Immature natural killer cell (primary cell): ENCODE measurements around the gene NEK8. TPM values are rescaled to one million over a fixed set of nuclear protein-coding genes. Genes with fewer than 3 reads are reported as not detected.

Experiments used
- DNase-seq, 3 donors: peaks; one replicate each; pipeline ENCODE4 v3.0.0; 2022; ENCODE audit warnings: mixed read lengths in 1 of 3
- H3K27ac Mint-ChIP-seq, 6 donors: one replicate each; pipeline ENCODE4 v1.8.0; 2020; ENCODE audit warnings: mixed read lengths in 6 of 6, mild to moderate bottlenecking in 5 of 6, inconsistent platforms in 4 of 6, moderate library complexity in 3 of 6
- H3K27me3 Mint-ChIP-seq, 3 donors: one replicate each; pipeline ENCODE4 v1.8.0; 2020 to 2021; ENCODE audit warnings: low read depth in 3 of 3, mild to moderate bottlenecking in 3 of 3, mixed read lengths in 3 of 3, moderate library complexity in 3 of 3, inconsistent platforms in 1 of 3
- H3K36me3 Mint-ChIP-seq, 3 donors: one replicate each; pipeline ENCODE4 v1.8.0; 2020; ENCODE audit warnings: mixed read lengths in 3 of 3, inconsistent platforms in 2 of 3, mild to moderate bottlenecking in 2 of 3
- H3K4me1 Mint-ChIP-seq, 2 donors: one replicate each; pipeline ENCODE4 v1.8.0; 2020; ENCODE audit warnings: inconsistent platforms in 2 of 2, mild to moderate bottlenecking in 2 of 2, mixed read lengths in 2 of 2, moderate library complexity in 1 of 2
- H3K4me3 Mint-ChIP-seq, 5 donors: one replicate each; pipeline ENCODE4 v1.8.0; 2020; ENCODE audit warnings: mild to moderate bottlenecking in 5 of 5, mixed read lengths in 5 of 5, inconsistent platforms in 3 of 5, moderate library complexity in 3 of 5
- H3K9me3 Mint-ChIP-seq, 6 donors: one replicate each; pipeline ENCODE4 v1.8.0; 2020; ENCODE audit warnings: mild to moderate bottlenecking in 6 of 6, mixed read lengths in 6 of 6, inconsistent platforms in 4 of 6, moderate library complexity in 3 of 6
- polyA plus RNA-seq, 3 donors: library from polyadenylated mRNA; unstranded; fragments of 300-500 nt; fragmentation: Illumina TruSeq; gene quantifications; one replicate each; pipeline ENCODE4 v1.2.3, GENCODE V29; 2021

NEK8 gene
- polyA plus RNA-seq, 3 donors from 2014 or later = 1.7 to 4.2 (median 3.6) TPM

DNA sequence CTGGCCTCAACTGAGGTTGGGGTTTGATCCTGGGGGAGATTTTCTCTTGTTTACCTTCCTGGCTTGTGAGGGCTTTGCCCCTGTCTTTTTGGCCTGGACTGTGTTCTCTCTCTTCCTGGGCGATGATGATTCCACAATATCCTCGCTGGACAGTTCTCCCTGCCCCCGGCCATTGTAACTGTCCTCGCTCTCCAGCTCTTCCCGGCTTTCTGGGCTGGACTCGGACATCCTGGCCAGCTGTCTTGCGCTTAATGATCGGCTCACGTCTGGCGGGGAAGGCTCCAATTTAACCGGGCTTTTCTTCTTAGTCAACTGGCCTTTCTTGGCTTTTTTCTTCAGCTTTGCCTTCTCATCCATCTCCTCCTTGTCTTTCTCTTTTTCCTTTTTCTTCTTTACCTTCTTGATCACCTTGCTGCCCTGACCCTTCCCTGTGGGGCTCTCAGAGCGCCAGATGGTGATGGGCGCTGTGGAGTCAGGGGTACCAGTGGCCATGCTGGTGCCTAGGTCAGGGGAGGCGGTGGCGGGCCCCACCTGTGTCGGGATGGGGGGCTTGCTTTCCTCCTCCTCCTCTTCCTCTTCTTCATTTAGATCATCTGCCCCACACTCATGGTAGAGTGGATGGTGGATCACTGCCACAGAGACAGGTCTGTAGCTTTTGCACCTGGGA is 24.9 kb upstream of the NEK8 start:
- H3K27me3 Mint-ChIP-seq = no peaks in the 10 kb centered on the region
- H3K4me3 Mint-ChIP-seq = no peak overlapping the region
- H3K9me3 Mint-ChIP-seq = no peaks in the 10 kb centered on the region
- peak overlapping the region in 2 of 6 donors; percentile 30 to 43 for H3K27ac Mint-ChIP-seq
- H3K4me1 Mint-ChIP-seq = no peaks in the 10 kb centered on the region
- DNase-seq = no peak
- peaks cover 7 to 32% (median 15%) of the 10 kb centered on the region in 3 donors for H3K36me3 Mint-ChIP-seq

GRCh38 chr17:28704219-28704858 is 24.2 kb upstream of the NEK8 start:
- Mint-ChIP-seq H3K27me3 (no peaks in the 10 kb centered on the region), H3K4me3 (no peak overlapping the region), H3K27ac (peak overlapping the region in 1 of 6 donors; percentile 30), H3K36me3 (peaks cover 7 to 31% (median 12%) of the 10 kb centered on the region in 3 donors), H3K9me3 (no peaks in the 10 kb centered on the region), H3K4me1 (no peaks in the 10 kb centered on the region)
- no peak for DNase-seq

DNA sequence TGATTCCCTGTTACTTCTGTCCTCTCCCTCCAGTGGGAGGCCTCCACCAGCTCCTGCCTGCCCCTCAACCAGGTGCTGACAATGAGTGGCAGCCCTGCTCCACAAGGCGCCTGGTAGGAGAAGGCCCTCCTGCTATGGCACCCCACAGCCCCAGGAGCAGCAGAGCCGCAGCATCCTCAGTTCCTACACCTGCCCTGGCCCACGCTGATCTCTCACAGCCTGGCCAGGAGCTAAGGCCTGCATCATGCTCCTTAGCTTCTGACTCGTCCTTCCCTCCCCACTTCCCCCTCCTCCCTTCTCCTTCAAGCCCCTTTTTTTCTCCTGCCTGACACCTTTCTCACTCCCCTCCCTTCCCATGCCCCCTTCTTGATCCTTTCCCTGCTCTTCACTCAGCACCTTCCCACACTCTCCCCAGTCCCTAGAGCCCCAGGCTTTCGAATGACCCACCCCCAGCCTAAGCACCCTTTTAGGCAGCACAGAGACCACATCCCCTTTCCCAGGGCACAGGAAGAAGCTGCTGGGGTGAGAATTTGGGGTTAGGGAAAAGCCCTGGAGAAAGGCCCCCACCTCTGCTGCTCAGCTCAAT is 23.4 kb upstream of the NEK8 start:
- DNase-seq = no peak
- Mint-ChIP-seq H3K27me3 (no peaks in the 10 kb centered on the region), H3K4me1 (no peaks in the 10 kb centered on the region), H3K36me3 (peaks cover 7 to 23% (median 12%) of the 10 kb centered on the region in 3 donors), H3K27ac (peak overlapping the region in 1 of 6 donors; percentile 56), H3K9me3 (no peaks in the 10 kb centered on the region), H3K4me3 (no peak overlapping the region)

DNA sequence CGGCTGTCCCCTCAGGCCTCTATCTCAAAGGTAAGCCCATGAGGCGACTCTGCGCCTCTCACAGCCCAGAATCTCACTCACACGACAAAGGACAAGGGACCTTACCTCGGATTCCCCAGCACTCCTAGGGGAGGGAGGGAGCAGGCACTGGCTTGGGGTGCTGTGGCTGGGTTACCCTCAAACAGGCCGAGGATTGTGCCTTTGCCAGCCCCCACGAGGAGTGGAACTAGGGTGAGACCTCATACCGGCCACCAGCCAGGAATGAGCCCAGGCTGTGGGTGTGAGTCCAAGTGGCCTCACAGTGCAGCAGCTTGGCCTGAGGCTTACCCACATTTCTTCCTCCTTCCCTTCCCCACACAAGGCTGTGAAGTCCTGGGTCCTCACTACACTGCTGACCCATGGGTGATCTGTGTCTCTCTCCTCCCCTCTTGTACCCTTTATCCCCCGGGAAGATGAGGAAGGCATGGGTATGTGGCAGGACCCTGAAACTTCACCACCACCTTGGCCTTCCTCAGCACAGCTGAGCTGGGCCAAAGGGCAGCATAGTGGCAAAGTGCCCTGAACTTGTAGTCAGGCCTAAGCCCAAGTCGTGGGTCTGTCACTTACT is 22.8 kb upstream of the NEK8 start:
- H3K4me1 Mint-ChIP-seq = peaks cover 4 to 6% of the 10 kb centered on the region in 2 donors
- no peak overlapping the region for H3K27ac Mint-ChIP-seq
- H3K4me3 Mint-ChIP-seq = no peak overlapping the region
- H3K36me3 Mint-ChIP-seq = peaks cover 7 to 19% (median 9%) of the 10 kb centered on the region in 3 donors
- DNase-seq = no peak
- no peaks in the 10 kb centered on the region for H3K27me3 Mint-ChIP-seq
- no peaks in the 10 kb centered on the region for H3K9me3 Mint-ChIP-seq

DNA sequence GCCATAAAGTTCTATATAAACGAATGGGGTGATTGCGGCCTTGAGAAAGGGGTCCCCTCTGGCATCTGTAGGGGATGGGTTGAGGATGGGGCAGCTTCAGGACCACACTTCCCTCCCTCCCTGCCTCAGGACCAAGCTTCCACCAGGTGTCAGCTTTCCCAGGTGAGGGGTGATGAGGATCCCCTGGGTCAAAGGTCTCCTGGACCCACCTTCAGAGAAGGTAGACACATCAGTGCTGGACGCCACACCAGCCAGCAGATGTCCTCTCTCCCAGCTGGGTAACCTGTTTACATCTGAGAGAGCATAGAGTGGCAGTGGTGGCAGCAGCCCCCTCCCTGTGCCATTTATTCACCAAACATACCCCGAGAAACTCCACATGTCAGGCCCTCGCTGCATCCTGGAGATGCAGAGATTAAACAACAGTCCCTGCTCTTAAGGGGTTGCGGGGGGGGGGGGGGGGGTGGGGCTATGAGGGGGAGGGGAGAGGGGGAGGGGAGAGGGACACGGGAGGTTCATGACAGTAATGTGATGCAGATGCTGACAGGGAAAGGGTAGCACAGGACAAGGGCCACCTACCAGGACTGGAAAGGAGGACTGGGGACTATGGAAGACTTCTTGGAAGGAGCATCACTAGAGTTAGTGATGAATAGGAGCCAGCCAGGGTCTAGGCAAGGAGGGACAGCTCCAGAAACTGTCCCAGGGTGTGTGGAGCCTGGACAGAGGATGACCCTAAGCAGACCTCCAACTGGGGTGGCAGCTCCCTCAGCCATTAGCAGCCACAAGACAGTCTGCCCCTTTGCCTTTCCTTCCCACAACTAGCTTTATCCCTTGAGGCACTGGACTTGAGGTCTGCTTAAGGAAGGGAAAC is 21.9 kb upstream of the NEK8 start:
- Mint-ChIP-seq H3K4me3 (no peak overlapping the region), H3K4me1 (peaks cover 6 to 10% of the 10 kb centered on the region in 2 donors), H3K27me3 (peaks cover 0 to 4% (median 3%) of the 10 kb centered on the region in 3 donors), H3K9me3 (no peaks in the 10 kb centered on the region), H3K27ac (peak overlapping the region in 4 of 6 donors; percentile 2 to 65 (median 48)), H3K36me3 (peaks cover 6 to 14% (median 7%) of the 10 kb centered on the region in 3 donors)
- no peak for DNase-seq

DNA sequence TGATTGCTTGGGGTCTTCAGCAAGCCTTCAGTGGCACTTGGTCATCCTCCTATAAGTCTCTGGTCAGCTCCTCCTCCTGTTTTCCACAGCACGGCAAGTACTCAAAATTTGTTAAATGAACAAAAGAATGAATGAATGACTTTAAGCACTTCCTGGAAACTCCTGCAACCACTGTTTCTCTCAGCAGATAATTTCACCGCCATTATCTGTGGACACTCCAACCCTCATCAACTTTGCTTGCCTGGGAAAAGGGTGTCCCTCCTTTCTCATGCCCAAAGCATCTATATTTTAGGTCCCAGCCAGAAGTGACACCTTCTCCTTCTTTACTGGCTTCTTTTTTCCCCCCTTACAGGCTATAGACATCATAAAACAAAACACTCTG is 21.3 kb upstream of the NEK8 start:
- peaks cover 11 to 16% of the 10 kb centered on the region in 2 donors for H3K4me1 Mint-ChIP-seq
- peaks cover 0 to 8% (median 4%) of the 10 kb centered on the region in 3 donors for H3K27me3 Mint-ChIP-seq
- H3K36me3 Mint-ChIP-seq = peaks cover 3 to 10% (median 5%) of the 10 kb centered on the region in 3 donors
- peak overlapping the region in 3 of 6 donors; percentile 2 to 50 (median 43) for H3K27ac Mint-ChIP-seq
- H3K4me3 Mint-ChIP-seq = no peak overlapping the region
- DNase-seq = no peak
- H3K9me3 Mint-ChIP-seq = no peaks in the 10 kb centered on the region

GRCh38 chr17:28710861-28711722 is 17.5 kb upstream of the NEK8 start:
- Mint-ChIP-seq H3K36me3 (peaks cover 0 to 7% (median 0%) of the 10 kb centered on the region in 3 donors), H3K4me1 (peaks cover 17 to 23% of the 10 kb centered on the region in 2 donors), H3K27ac (peak overlapping the region; percentile 17 to 89 (median 84)), H3K9me3 (no peaks in the 10 kb centered on the region), H3K4me3 (peak overlapping the region; percentile 85 to 95 (median 89)), H3K27me3 (peaks cover 2 to 12% (median 6%) of the 10 kb centered on the region in 3 donors)
- DNase-seq = peak; percentile 83 to 85 (median 84)

DNA sequence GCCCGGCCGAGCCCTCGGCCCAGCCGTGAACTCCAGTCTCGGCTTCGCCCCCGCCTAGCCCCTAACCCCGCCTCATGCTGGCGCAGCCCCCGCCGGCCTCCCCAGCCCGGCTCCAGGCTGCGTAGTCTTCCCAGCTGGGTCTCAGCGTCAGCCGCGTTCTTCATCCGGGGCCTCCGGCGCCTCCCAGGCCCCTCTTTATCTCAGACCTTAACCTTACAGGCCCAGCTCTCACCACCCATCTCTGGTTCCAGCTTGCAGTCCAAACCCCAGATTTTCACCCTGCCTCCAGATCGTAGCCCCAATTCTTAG is 16.9 kb upstream of the NEK8 start, which contains the start of gene PROCA1:
Gene PROCA1, minus strand, starts transcription at position 166 of the 309 bp plus-strand sequence. CDS start 228 bp downstream, outside the sequence.
- H3K27me3 Mint-ChIP-seq = peaks cover 2 to 16% (median 6%) of the 10 kb centered on the region in 3 donors
- peak within 1 kb of the TSS; percentile 60 to 89 (median 84) for H3K27ac Mint-ChIP-seq
- peaks cover 17 to 23% of the 10 kb centered on the region in 2 donors for H3K4me1 Mint-ChIP-seq
- DNase-seq = no peak
- H3K4me3 Mint-ChIP-seq = peak within 1 kb of the TSS; percentile 85 to 95 (median 89)
- H3K9me3 Mint-ChIP-seq = no peaks in the 10 kb centered on the region
- peaks cover 0 to 7% (median 0%) of the 10 kb centered on the region in 3 donors for H3K36me3 Mint-ChIP-seq

DNA sequence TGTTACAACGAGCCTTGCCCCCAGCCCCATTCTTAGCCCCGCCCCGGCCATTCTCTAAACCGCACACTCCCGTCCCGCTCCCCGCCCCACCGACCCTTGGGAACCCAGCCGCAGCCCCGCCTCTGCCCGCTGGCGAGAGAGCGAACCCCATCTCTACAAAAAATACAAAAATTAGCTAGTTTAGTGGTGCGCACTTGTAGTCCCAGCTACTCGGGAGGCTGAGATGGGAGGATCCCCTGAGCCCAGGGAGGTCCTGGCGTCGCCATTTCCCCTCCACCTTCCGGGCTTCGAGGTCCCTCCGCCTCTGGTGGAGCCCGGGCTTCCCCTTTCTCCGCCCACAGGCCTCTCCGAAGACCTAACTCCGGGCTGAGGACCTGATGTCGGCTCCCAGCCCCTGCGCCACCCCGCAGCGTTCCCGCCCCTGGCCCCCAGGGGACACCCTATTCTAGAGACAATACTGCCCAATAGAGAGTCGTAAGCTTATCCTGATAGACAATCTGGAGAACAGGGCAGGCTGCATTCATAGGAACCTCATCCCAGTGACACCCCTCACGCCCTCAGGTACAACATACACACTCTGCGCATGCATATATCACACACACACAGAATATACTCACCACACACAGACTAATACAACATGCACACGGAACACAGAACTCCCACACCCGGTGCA is 16.4 kb upstream of the NEK8 start:
- H3K4me1 Mint-ChIP-seq = peaks cover 17 to 23% of the 10 kb centered on the region in 2 donors
- peaks cover 2 to 16% (median 6%) of the 10 kb centered on the region in 3 donors for H3K27me3 Mint-ChIP-seq
- DNase-seq = peak; percentile 46 to 47 (median 47)
- H3K36me3 Mint-ChIP-seq = peaks cover 0 to 7% (median 0%) of the 10 kb centered on the region in 3 donors
- H3K4me3 Mint-ChIP-seq = peak overlapping the region; percentile 85 to 95 (median 89)
- H3K27ac Mint-ChIP-seq = peak overlapping the region; percentile 60 to 86 (median 82)
- H3K9me3 Mint-ChIP-seq = no peaks in the 10 kb centered on the region

DNA sequence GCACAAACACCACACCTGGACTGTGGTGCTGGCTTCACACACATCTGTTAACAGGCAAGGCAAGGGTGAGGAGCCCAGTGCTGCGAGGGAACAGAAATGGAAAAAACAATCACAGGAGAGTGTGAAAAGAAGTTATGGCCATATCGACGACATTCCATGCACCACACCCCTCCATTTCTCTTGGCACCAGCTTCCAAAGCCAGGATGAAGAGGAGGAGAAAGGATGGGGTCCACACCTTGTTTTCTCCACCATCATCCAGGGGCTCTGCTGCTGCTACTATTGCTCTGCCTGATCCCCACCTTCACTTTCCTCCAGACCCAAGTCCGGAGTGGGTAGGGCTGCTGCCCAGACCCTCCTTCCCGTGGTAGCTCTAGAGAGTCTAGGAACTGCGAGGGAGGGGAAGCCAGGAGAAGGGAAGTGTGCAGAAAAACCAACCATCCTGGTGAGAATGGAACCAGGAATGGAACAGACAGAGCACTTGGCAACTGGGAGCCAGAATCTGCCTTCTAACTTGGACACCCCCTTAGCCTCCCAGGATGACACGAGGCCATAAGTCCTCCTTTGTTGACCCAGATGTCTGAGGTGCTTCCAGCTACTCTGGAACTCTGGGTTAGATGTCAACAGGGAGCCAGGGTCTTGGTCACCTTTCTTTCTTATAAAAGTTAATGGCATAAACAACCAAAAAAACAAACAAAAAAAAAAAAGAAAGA is 15.7 kb upstream of the NEK8 start:
- peak overlapping the region in 5 of 6 donors; percentile 29 to 80 (median 65) for H3K27ac Mint-ChIP-seq
- DNase-seq = no peak
- peaks cover 0 to 4% (median 0%) of the 10 kb centered on the region in 3 donors for H3K36me3 Mint-ChIP-seq
- H3K4me3 Mint-ChIP-seq = peak overlapping the region; percentile 85 to 95 (median 89)
- H3K4me1 Mint-ChIP-seq = peaks cover 18 to 23% of the 10 kb centered on the region in 2 donors
- H3K27me3 Mint-ChIP-seq = peaks cover 2 to 17% (median 6%) of the 10 kb centered on the region in 3 donors
- H3K9me3 Mint-ChIP-seq = no peaks in the 10 kb centered on the region

DNA sequence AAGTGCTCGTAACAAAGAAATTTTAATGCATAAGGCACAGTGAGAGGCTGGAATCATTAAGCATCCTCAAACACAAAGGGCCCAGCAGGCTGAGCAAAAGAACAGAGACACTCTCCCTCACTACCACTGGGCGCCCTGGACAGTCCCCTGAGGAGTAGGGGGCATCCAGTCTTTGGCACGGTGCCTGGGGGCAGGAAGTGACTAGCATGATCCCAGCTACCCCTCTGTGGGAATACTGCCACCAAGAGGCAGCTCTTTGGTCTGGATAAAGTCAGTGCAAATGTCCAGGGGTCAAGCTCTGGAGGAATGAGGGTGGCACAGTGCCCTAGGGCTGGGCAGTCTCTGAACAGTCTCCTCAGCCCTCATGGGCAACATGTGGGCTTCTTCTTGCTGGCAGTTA is 14.3 kb upstream of the NEK8 start:
- Mint-ChIP-seq H3K4me3 (no peak overlapping the region), H3K27ac (no peak overlapping the region), H3K9me3 (no peaks in the 10 kb centered on the region), H3K27me3 (peaks cover 2 to 20% (median 10%) of the 10 kb centered on the region in 3 donors), H3K4me1 (peaks cover 27 to 36% of the 10 kb centered on the region in 2 donors), H3K36me3 (peaks cover 0 to 4% (median 0%) of the 10 kb centered on the region in 3 donors)
- DNase-seq = no peak
